Measurements from ENCODE around the gene PEAR1. TPM values are rescaled to one million over a fixed set of nuclear protein-coding genes. Genes with fewer than 3 reads are reported as not detected.

Gene PEAR1
- total RNA-seq, 1 experiment from 2014 or later: 0.18 TPM

- CTCF ChIA-PET: no interaction called here
- no peak for TF ChIP-seq CTCF (IDR thresholded peaks at IDR 0.05; ENCODE audit: insufficient read depth in 1 of 2, low read depth in 1 of 2, low read length in 1 of 2, severe bottlenecking in 1 of 2, unreplicated experiment in 1 of 2)
- DNase-seq: no peak
- H3K27me3 ChIP-seq (replicated peaks; ENCODE audit: control insufficient read depth, insufficient read depth, low read length): no peaks in the 10 kb centered on the region
- no TSS peak for BruUV-seq (replicated peaks)
- H3K4me3 ChIP-seq (ENCODE audit: low read depth, low read length): no peak overlapping the region
- H3K27ac Mint-ChIP-seq (ENCODE audit: unreplicated experiment): no peak overlapping the region
- intact Hi-C loops (cut with micrococcal nuclease; ENCODE audit: unreplicated experiment): no loop called here
- no peaks in the 10 kb centered on the region for H3K9me3 ChIP-seq
- H3K4me3 Mint-ChIP-seq (ENCODE audit: unreplicated experiment): no peak overlapping the region
- H3K36me3 ChIP-seq (ENCODE audit: control insufficient read depth, insufficient read depth, low read length): no peaks in the 10 kb centered on the region
- H3K36me3 Mint-ChIP-seq (ENCODE audit: insufficient read depth, unreplicated experiment): no peaks in the 10 kb centered on the region
- H3K4me1 Mint-ChIP-seq (ENCODE audit: low read depth, unreplicated experiment): no peaks in the 10 kb centered on the region
- H3K27me3 Mint-ChIP-seq (ENCODE audit: insufficient read depth, unreplicated experiment): peaks cover 8% of the 10 kb centered on the region
- POLR2A ChIA-PET: no interaction called here
- H3K4me1 ChIP-seq: no peaks in the 10 kb centered on the region
- peaks cover 10% of the 10 kb centered on the region for H3K9me3 Mint-ChIP-seq (ENCODE audit: unreplicated experiment)
Observed at GRCh38 chr1:156845055-156845952, 48.2 kb upstream of the PEAR1 start.

- Histone ChIP-seq H3K4me3 (ENCODE audit: low read depth, low read length) (no peak overlapping the region), H3K9me3 (no peaks in the 10 kb centered on the region), H3K4me1 (no peaks in the 10 kb centered on the region), H3K36me3 (ENCODE audit: control insufficient read depth, insufficient read depth, low read length) (no peaks in the 10 kb centered on the region), H3K27me3 (replicated peaks; ENCODE audit: control insufficient read depth, insufficient read depth, low read length) (no peaks in the 10 kb centered on the region)
- POLR2A ChIA-PET: no interaction called here
- Mint-ChIP-seq H3K27ac (ENCODE audit: unreplicated experiment) (no peak overlapping the region), H3K4me3 (ENCODE audit: unreplicated experiment) (no peak overlapping the region), H3K9me3 (ENCODE audit: unreplicated experiment) (peaks cover 10% of the 10 kb centered on the region), H3K27me3 (ENCODE audit: insufficient read depth, unreplicated experiment) (peaks cover 4% of the 10 kb centered on the region), H3K4me1 (ENCODE audit: low read depth, unreplicated experiment) (no peaks in the 10 kb centered on the region), H3K36me3 (ENCODE audit: insufficient read depth, unreplicated experiment) (no peaks in the 10 kb centered on the region)
- no TSS peak for BruUV-seq (replicated peaks)
- DNase-seq: no peak
- no peak for TF ChIP-seq CTCF (IDR thresholded peaks at IDR 0.05; ENCODE audit: insufficient read depth in 1 of 2, low read depth in 1 of 2, low read length in 1 of 2, severe bottlenecking in 1 of 2, unreplicated experiment in 1 of 2)
- intact Hi-C loops (cut with micrococcal nuclease; ENCODE audit: unreplicated experiment): no loop called here
- CTCF ChIA-PET: no interaction called here
Observed at GRCh38 chr1:156845953-156846545, 47.5 kb upstream of the PEAR1 start.

GRCh38 chr1:156846643-156847042 is 46.9 kb upstream of the PEAR1 start:
- ChIA-PET CTCF (no interaction called here), POLR2A (no interaction called here)
- no peaks in the 10 kb centered on the region for H3K27me3 ChIP-seq (replicated peaks; ENCODE audit: control insufficient read depth, insufficient read depth, low read length)
- no peak for DNase-seq
- TF ChIP-seq CTCF (IDR thresholded peaks at IDR 0.05; ENCODE audit: insufficient read depth in 1 of 2, low read depth in 1 of 2, low read length in 1 of 2, severe bottlenecking in 1 of 2, unreplicated experiment in 1 of 2): no peak
- H3K9me3 Mint-ChIP-seq (ENCODE audit: unreplicated experiment): peaks cover 10% of the 10 kb centered on the region
- H3K27ac Mint-ChIP-seq (ENCODE audit: unreplicated experiment): no peak overlapping the region
- H3K4me3 Mint-ChIP-seq (ENCODE audit: unreplicated experiment): no peak overlapping the region
- no peaks in the 10 kb centered on the region for H3K36me3 ChIP-seq (ENCODE audit: control insufficient read depth, insufficient read depth, low read length)
- H3K27me3 Mint-ChIP-seq (ENCODE audit: insufficient read depth, unreplicated experiment): peaks cover 4% of the 10 kb centered on the region
- BruUV-seq (replicated peaks): no TSS peak
- no peaks in the 10 kb centered on the region for H3K36me3 Mint-ChIP-seq (ENCODE audit: insufficient read depth, unreplicated experiment)
- intact Hi-C loops (cut with micrococcal nuclease; ENCODE audit: unreplicated experiment): no loop called here
- no peaks in the 10 kb centered on the region for H3K9me3 ChIP-seq
- H3K4me1 ChIP-seq: no peaks in the 10 kb centered on the region
- H3K4me3 ChIP-seq (ENCODE audit: low read depth, low read length): no peak overlapping the region
- H3K4me1 Mint-ChIP-seq (ENCODE audit: low read depth, unreplicated experiment): no peaks in the 10 kb centered on the region
